Measurements from ENCODE around the gene CD69. TPM values are rescaled to one million over a fixed set of nuclear protein-coding genes. Genes with fewer than 3 reads are reported as not detected.

CD69 gene
- not detected in 2 replicates for polyA plus RNA-seq (2014; cell fraction: cytosol; rRNA removed)
- polyA plus RNA-seq (2014; cell fraction: nucleus; rRNA removed) = not detected in 2 replicates

GRCh38 chr12:9760699-9761418 lies at the start of gene CD69:
CD69 (minus strand) TSS chr12:9760901; CDS start chr12:9760820, 81 bp downstream.
- DNase-seq (ENCODE audit: low spot score) = no peak

- DNase-seq (ENCODE audit: low spot score) = no peak
Measured at GRCh38 chr12:9809866-9810265, 49.2 kb upstream of the CD69 start.

GRCh38 chr12:9809338-9809737 lies 48.6 kb upstream of the CD69 start:
- no peak for DNase-seq (ENCODE audit: low spot score)

- DNase-seq (ENCODE audit: low spot score) = no peak
Measured at GRCh38 chr12:9808504-9808903, 47.8 kb upstream of the CD69 start.

- no peak for DNase-seq (ENCODE audit: low spot score)
Measured at GRCh38 chr12:9806714-9807113, 46.0 kb upstream of the CD69 start.

- DNase-seq (ENCODE audit: low spot score) = no peak
Measured at GRCh38 chr12:9805883-9806282, 45.2 kb upstream of the CD69 start.

- DNase-seq (ENCODE audit: low spot score) = no peak
Measured at GRCh38 chr12:9799961-9800360, 39.3 kb upstream of the CD69 start.

- peak; percentile 22 for DNase-seq (ENCODE audit: low spot score)
Measured at GRCh38 chr12:9797722-9798619, 37.3 kb upstream of the CD69 start.

- no peak for DNase-seq (ENCODE audit: low spot score)
Measured at GRCh38 chr12:9796971-9797370, 36.3 kb upstream of the CD69 start.

GRCh38 chr12:9796346-9796745 lies 35.6 kb upstream of the CD69 start:
- DNase-seq (ENCODE audit: low spot score) = no peak

GRCh38 chr12:9795945-9796344 lies 35.2 kb upstream of the CD69 start:
- DNase-seq (ENCODE audit: low spot score) = no peak

- no peak for DNase-seq (ENCODE audit: low spot score)
Measured at GRCh38 chr12:9794484-9795093, 33.9 kb upstream of the CD69 start.

GRCh38 chr12:9793779-9794395 lies 33.2 kb upstream of the CD69 start:
- DNase-seq (ENCODE audit: low spot score) = no peak

GRCh38 chr12:9792961-9793617 lies 32.4 kb upstream of the CD69 start:
- DNase-seq (ENCODE audit: low spot score) = no peak

GRCh38 chr12:9792185-9792900 lies 31.6 kb upstream of the CD69 start:
- no peak for DNase-seq (ENCODE audit: low spot score)

- DNase-seq (ENCODE audit: low spot score) = no peak
Measured at GRCh38 chr12:9786726-9787717, 26.3 kb upstream of the CD69 start.

GRCh38 chr12:9784816-9785215 lies 24.1 kb upstream of the CD69 start:
- DNase-seq (ENCODE audit: low spot score) = no peak

GRCh38 chr12:9784326-9784725 lies 23.6 kb upstream of the CD69 start:
- DNase-seq (ENCODE audit: low spot score) = no peak
